ENCODE results near the gene SLC6A18.

SLC6A18 gene

DNA sequence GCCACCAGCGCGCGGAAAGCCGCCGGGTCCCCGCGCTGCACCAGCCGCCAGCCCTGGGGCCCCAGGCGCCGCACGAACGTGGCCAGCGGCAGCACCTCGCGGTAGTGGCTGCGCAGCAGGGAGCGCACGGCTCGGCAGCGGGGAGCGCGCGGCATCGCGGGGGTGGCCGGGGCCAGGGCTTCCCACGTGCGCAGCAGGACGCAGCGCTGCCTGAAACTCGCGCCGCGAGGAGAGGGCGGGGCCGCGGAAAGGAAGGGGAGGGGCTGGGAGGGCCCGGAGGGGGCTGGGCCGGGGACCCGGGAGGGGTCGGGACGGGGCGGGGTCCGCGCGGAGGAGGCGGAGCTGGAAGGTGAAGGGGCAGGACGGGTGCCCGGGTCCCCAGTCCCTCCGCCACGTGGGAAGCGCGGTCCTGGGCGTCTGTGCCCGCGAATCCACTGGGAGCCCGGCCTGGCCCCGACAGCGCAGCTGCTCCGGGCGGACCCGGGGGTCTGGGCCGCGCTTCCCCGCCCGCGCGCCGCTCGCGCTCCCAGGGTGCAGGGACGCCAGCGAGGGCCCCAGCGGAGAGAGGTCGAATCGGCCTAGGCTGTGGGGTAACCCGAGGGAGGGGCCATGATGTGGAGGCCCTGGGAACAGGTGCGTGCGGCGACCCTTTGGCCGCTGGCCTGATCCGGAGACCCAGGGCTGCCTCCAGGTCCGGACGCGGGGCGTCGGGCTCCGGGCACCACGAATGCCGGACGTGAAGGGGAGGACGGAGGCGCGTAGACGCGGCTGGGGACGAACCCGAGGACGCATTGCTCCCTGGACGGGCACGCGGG is 69.9 kb downstream of the SLC6A18 start, which contains the start of gene TERT:
TERT (minus strand) TSS at position 234 of the 815 bp plus-strand sequence; CDS start at position 155, 79 bp downstream.
- DNase-seq = peak; percentile 87 to 93

GRCh38 chr5:1295650-1296037 is 70.5 kb downstream of the SLC6A18 start:
- DNase-seq = no peak

Data from stimulated activated CD4-positive, alpha-beta T cell treated with anti-CD3 and anti-CD28 coated beads, Interleukin-4, amount 100 ng/mL, for 4 hours (primary cell).